SK-N-SH treated with all-trans-retinoic acid at 6 μM for 48 hours (cell line): ENCODE data around the gene PRR5L.

Source experiments
- ATAC-seq: fragments of 200-7000 bp; cut with Tn5 transposase; 3 replicates; pipeline ENCODE4 v1.9.1; 2020; ENCODE audit warnings: mild to moderate bottlenecking, moderate library complexity
- ARNTL ChIP-seq: fragments of 450-650 bp; formaldehyde crosslinking; IDR thresholded peaks from 2 replicates; pipeline ENCODE4 v1.5.0; 2020; ENCODE audit warnings: low read depth, mild to moderate bottlenecking, moderate library complexity, borderline replicate concordance
- BACH2 ChIP-seq: fragments of 250-450 bp; sonication (Bioruptor Pico); IDR thresholded peaks from 2 replicates; pipeline ENCODE4 v1.9.0; 2021; ENCODE audit warnings: mild to moderate bottlenecking, borderline replicate concordance
- CSDC2 ChIP-seq: fragments of 250-450 bp; sonication (Bioruptor Pico); IDR thresholded peaks from 2 replicates; pipeline ENCODE4 v1.5.0; 2020; ENCODE audit warnings: mild to moderate bottlenecking, moderate library complexity
- ESRRG ChIP-seq: fragments of 250-450 bp; sonication (Bioruptor Pico); IDR thresholded peaks from 2 replicates; pipeline ENCODE4 v1.6.1; 2021; ENCODE audit warnings: mild to moderate bottlenecking
- GLIS3 ChIP-seq: fragments of 250-450 bp; sonication (Bioruptor Pico); IDR thresholded peaks from 2 replicates; pipeline ENCODE4 v1.5.0; 2020; ENCODE audit warnings: mild to moderate bottlenecking, moderate library complexity
- ISL1 ChIP-seq: fragments of 250-450 bp; sonication (Bioruptor Pico); IDR thresholded peaks from 2 replicates; pipeline ENCODE4 v2.1.2; 2022; ENCODE audit warnings: mild to moderate bottlenecking, moderate library complexity
- OSR1 ChIP-seq: fragments of 250-450 bp; sonication (Bioruptor Pico); IDR thresholded peaks from 2 replicates; pipeline ENCODE4 v1.8.0; 2022; ENCODE audit warnings: moderate library complexity, mild to moderate bottlenecking, inconsistent platforms
- PPARA ChIP-seq: fragments of 250-450 bp; sonication (Bioruptor Pico); IDR thresholded peaks from 2 replicates; pipeline ENCODE4 v1.5.0; 2020; ENCODE audit warnings: mild to moderate bottlenecking, borderline replicate concordance
- RARB ChIP-seq: fragments of 250-450 bp; sonication (Bioruptor Pico); IDR thresholded peaks from 2 replicates; pipeline ENCODE4 v1.8.0; 2021; ENCODE audit warnings: mild to moderate bottlenecking, moderate library complexity
- SNAI2 ChIP-seq: fragments of 250-450 bp; sonication (Bioruptor Pico); IDR thresholded peaks from 2 replicates; pipeline ENCODE4 v1.5.0; 2020; ENCODE audit warnings: mild to moderate bottlenecking, moderate library complexity
- TCF4 ChIP-seq: fragments of 250-450 bp; sonication (Bioruptor Pico); IDR thresholded peaks from 2 replicates; pipeline ENCODE4 v1.8.0; 2021; ENCODE audit warnings: mild to moderate bottlenecking, moderate library complexity, borderline replicate concordance
- ZFP3 ChIP-seq: fragments of 250-450 bp; sonication (Bioruptor Pico); IDR thresholded peaks from 2 replicates; pipeline ENCODE4 v1.5.0; 2020; ENCODE audit warnings: mild to moderate bottlenecking, moderate library complexity
- ZFP30 ChIP-seq: fragments of 450-650 bp; formaldehyde crosslinking; IDR thresholded peaks from 2 replicates; pipeline ENCODE4 v1.5.0; 2022; ENCODE audit warnings: mild to moderate bottlenecking, moderate library complexity
- ZNF565 ChIP-seq: fragments of 450-650 bp; formaldehyde crosslinking; conservative IDR thresholded peaks from 2 replicates; pipeline ENCODE4 v1.5.0; 2020; ENCODE audit warnings: low read depth, mild to moderate bottlenecking, moderate library complexity
- ZNF70 ChIP-seq: fragments of 450-650 bp; formaldehyde crosslinking; IDR thresholded peaks from 2 replicates; pipeline ENCODE4 v1.5.0; 2020; ENCODE audit warnings: mild to moderate bottlenecking, moderate library complexity
- ZNF8 ChIP-seq: fragments of 450-650 bp; formaldehyde crosslinking; IDR thresholded peaks from 2 replicates; pipeline ENCODE4 v1.5.0; 2020; ENCODE audit warnings: mild to moderate bottlenecking, moderate library complexity
- TF ChIP-seq, protein P1 (sequence below): fragments of 250-450 bp; sonication (Bioruptor Pico); IDR thresholded peaks from 2 replicates; pipeline ENCODE4 v1.5.0; 2020; ENCODE audit warnings: mild to moderate bottlenecking, moderate library complexity
- TF ChIP-seq, protein P2 (sequence below): fragments of 250-450 bp; sonication (Bioruptor Pico); IDR thresholded peaks from 2 replicates; pipeline ENCODE4 v1.5.1; 2020; ENCODE audit warnings: low read depth, mild to moderate bottlenecking, moderate library complexity
- TF ChIP-seq, protein P3 (sequence below): fragments of 250-450 bp; sonication (Bioruptor Pico); IDR thresholded peaks from 2 replicates; pipeline ENCODE4 v1.8.0; 2021; ENCODE audit warnings: low read depth, mild to moderate bottlenecking, moderate library complexity, borderline replicate concordance
- TF ChIP-seq, protein P4 (sequence below): fragments of 250-450 bp; sonication (Bioruptor Pico); IDR thresholded peaks from 2 replicates; pipeline ENCODE4 v1.5.1; 2021; ENCODE audit warnings: mild to moderate bottlenecking, moderate library complexity

The PRR5L gene

DNA sequence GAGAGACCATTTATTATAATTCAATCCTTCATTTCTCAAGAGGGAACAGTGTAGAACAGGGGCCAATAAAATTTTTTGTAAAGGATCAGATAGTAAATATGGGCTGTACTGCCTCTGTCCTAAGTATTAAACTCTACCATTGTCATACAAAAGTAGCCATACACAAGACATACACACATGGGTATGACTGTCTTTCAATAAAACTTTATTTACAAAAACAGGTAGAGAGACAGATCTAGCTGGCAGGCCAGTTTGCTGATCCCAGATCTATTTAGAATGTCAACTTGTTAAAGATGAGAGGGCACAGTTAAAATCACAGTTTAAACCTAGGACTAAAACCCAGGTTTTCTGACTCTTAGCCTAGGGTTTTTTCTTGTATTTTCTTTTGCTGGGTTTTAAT lies 197.2 kb downstream of the PRR5L start:
- TF ChIP-seq ARNTL = no peak
- no peak for TF ChIP-seq ZNF8 (CRISPR knock-in tag)
- no peak for TF ChIP-seq ESRRG
- TF ChIP-seq ISL1 (CRISPR knock-in tag) = no peak
- TF ChIP-seq, protein P1, sequence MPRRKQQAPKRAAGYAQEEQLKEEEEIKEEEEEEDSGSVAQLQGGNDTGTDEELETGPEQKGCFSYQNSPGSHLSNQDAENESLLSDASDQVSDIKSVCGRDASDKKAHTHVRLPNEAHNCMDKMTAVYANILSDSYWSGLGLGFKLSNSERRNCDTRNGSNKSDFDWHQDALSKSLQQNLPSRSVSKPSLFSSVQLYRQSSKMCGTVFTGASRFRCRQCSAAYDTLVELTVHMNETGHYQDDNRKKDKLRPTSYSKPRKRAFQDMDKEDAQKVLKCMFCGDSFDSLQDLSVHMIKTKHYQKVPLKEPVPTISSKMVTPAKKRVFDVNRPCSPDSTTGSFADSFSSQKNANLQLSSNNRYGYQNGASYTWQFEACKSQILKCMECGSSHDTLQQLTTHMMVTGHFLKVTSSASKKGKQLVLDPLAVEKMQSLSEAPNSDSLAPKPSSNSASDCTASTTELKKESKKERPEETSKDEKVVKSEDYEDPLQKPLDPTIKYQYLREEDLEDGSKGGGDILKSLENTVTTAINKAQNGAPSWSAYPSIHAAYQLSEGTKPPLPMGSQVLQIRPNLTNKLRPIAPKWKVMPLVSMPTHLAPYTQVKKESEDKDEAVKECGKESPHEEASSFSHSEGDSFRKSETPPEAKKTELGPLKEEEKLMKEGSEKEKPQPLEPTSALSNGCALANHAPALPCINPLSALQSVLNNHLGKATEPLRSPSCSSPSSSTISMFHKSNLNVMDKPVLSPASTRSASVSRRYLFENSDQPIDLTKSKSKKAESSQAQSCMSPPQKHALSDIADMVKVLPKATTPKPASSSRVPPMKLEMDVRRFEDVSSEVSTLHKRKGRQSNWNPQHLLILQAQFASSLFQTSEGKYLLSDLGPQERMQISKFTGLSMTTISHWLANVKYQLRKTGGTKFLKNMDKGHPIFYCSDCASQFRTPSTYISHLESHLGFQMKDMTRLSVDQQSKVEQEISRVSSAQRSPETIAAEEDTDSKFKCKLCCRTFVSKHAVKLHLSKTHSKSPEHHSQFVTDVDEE (CRISPR knock-in tag) = no peak
- no peak for TF ChIP-seq ZFP3 (CRISPR knock-in tag)
- ATAC-seq = no peak

DNA sequence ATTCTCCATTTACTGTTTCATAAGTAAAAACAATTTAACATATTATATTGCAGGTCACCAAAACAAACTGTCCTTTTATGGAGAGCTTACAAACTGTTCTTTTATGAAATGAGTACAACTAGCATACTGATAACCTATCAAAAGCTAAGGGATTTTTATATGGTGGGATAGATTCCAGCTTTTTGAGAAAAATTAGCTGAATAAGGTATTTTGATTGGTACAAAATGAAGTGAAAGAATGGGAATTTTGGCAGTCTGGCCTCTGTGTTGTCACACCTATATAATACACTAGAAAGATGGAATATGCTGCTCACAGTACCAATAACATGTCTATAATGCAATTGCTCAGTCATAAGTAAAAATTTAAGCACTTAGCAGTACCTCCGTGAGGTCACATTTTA lies 202.6 kb downstream of the PRR5L start:
- ATAC-seq = no peak
- TF ChIP-seq ZNF8 (CRISPR knock-in tag) (no peak), ISL1 (CRISPR knock-in tag) (no peak), SNAI2 (CRISPR knock-in tag) (no peak), ZNF565 (CRISPR knock-in tag) (no peak)
- TF ChIP-seq, protein P2, sequence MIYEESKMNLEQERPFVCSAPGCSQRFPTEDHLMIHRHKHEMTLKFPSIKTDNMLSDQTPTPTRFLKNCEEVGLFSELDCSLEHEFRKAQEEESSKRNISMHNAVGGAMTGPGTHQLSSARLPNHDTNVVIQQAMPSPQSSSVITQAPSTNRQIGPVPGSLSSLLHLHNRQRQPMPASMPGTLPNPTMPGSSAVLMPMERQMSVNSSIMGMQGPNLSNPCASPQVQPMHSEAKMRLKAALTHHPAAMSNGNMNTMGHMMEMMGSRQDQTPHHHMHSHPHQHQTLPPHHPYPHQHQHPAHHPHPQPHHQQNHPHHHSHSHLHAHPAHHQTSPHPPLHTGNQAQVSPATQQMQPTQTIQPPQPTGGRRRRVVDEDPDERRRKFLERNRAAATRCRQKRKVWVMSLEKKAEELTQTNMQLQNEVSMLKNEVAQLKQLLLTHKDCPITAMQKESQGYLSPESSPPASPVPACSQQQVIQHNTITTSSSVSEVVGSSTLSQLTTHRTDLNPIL (CRISPR knock-in tag) = no peak

DNA sequence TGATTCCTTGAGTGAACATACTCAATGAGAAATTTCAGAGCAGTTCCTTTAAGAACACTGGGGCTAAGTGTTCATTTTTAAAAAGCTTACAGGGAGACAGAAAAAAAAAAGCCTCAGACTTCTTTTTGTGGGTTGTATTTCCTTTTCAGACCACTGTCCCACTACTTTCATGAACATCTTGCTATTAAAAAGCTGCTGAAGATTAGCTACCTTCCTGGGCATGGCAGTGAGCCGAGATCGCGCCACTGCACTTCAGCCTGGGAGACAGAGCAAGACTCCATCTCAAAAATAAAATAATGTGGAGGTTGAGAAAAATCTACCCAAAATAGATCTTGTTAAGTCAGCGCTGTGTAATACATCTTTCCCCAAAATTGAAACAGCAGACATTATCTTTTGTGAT lies 203.2 kb downstream of the PRR5L start:
- no peak for ATAC-seq
- TF ChIP-seq TCF4 (CRISPR knock-in tag) (no peak), BACH2 (CRISPR knock-in tag) (no peak), ZFP30 (CRISPR knock-in tag) (no peak), ARNTL (no peak), RARB (CRISPR knock-in tag) (no peak), ZNF70 (CRISPR knock-in tag) (no peak), ZNF565 (CRISPR knock-in tag) (no peak)
- TF ChIP-seq, protein P3, sequence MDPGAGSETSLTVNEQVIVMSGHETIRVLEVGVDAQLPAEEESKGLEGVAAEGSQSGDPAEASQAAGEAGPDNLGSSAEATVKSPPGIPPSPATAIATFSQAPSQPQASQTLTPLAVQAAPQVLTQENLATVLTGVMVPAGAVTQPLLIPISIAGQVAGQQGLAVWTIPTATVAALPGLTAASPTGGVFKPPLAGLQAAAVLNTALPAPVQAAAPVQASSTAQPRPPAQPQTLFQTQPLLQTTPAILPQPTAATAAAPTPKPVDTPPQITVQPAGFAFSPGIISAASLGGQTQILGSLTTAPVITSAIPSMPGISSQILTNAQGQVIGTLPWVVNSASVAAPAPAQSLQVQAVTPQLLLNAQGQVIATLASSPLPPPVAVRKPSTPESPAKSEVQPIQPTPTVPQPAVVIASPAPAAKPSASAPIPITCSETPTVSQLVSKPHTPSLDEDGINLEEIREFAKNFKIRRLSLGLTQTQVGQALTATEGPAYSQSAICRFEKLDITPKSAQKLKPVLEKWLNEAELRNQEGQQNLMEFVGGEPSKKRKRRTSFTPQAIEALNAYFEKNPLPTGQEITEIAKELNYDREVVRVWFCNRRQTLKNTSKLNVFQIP = no peak
- TF ChIP-seq, protein P4, sequence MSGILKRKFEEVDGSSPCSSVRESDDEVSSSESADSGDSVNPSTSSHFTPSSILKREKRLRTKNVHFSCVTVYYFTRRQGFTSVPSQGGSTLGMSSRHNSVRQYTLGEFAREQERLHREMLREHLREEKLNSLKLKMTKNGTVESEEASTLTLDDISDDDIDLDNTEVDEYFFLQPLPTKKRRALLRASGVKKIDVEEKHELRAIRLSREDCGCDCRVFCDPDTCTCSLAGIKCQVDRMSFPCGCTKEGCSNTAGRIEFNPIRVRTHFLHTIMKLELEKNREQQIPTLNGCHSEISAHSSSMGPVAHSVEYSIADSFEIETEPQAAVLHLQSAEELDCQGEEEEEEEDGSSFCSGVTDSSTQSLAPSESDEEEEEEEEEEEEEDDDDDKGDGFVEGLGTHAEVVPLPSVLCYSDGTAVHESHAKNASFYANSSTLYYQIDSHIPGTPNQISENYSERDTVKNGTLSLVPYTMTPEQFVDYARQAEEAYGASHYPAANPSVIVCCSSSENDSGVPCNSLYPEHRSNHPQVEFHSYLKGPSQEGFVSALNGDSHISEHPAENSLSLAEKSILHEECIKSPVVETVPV (CRISPR knock-in tag) = no peak

DNA sequence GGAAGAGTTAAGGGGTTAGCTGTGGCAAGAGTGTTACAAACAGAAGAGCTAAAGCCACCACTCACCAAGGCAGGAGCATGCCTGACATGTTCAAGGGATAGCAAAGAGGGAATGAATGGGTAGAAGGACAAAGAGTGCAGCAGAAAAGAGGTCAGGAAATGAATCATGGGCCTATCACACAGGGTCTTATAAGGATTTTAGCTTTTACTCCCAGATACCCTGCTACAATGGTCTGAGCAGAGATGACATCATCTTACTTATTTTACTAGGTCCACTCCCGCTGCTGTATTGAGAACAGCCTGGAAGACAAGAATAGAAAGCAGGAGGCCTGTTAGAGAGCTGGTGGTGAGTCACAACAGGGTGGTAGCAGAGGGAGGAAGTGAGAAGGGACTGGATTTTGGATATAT lies 204.2 kb downstream of the PRR5L start:
- ATAC-seq = peak; percentile 100
- TF ChIP-seq CSDC2 (CRISPR knock-in tag) = 0 out of 2 replicates have a peak, but pooled peaks have one; percentile 50
- TF ChIP-seq GLIS3 (CRISPR knock-in tag) = no peak

DNA sequence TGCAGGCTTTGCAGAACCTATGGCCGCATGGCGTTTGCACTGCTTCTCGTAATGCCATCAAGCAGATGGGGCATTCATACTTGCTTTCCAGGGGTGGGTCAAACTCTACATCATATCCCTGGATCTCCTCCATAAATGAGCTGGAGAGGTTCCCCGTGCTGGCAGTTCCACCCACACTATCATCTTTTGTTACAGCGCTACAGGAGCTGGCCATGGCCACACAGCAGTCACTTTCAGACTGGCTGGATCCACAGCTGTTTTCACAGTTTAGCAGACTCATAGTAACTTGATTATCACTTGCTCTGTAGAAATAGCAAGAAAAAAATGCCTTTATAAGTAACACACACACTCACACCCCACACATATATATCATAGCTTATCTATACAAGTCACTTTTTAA lies 205.1 kb downstream of the PRR5L start:
- ATAC-seq = peak; percentile 35
- no peak for TF ChIP-seq PPARA
- TF ChIP-seq ZNF70 (CRISPR knock-in tag) = no peak
- TF ChIP-seq, protein P4 (CRISPR knock-in tag) = no peak
- TF ChIP-seq CSDC2 (CRISPR knock-in tag) = no peak
- TF ChIP-seq, protein P3 = no peak
- TF ChIP-seq OSR1 (CRISPR knock-in tag) = no peak
- TF ChIP-seq ZFP3 (CRISPR knock-in tag) = no peak
- no peak for TF ChIP-seq RARB (CRISPR knock-in tag)
- TF ChIP-seq, protein P2 (CRISPR knock-in tag) = no peak
- TF ChIP-seq, protein P1 (CRISPR knock-in tag) = no peak
